Eye (tissue), 1 donor: ENCODE measurements around the gene HELZ2.

Source experiments
- DNase-seq: peaks from one replicate; pipeline ENCODE4 v3.0.0-alpha.2; 2015

Gene HELZ2

DNA sequence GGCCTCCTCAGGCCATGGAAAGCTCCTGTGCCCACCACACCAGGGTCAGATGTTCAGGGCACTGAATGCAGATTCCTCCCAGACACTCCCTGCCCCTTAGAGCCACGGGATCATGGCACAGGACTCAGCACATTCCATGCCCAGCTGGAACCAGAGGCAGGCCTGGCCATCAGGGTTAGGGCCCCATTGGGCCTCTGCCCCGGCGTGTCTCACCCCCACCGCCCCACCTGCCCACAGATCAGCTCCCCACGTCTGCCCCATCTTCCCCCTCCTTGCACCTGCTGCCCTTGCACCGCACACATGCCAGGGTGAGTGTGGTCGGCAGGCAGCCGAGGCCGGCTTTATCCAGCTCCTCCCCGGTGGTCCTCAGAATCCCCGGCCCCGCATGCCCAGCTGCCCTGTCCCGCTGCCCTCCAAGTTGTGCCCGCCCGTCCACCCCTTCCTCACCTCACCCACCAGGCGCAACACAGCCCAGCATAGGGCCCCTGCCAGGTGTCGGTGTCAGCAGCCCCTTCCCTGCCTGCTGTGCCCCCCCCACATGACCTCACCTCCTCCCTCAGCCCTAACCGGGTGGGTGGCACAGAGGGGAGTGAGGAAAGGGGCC, 24.3 kb downstream of the HELZ2 start:
- DNase-seq: no peak

DNA sequence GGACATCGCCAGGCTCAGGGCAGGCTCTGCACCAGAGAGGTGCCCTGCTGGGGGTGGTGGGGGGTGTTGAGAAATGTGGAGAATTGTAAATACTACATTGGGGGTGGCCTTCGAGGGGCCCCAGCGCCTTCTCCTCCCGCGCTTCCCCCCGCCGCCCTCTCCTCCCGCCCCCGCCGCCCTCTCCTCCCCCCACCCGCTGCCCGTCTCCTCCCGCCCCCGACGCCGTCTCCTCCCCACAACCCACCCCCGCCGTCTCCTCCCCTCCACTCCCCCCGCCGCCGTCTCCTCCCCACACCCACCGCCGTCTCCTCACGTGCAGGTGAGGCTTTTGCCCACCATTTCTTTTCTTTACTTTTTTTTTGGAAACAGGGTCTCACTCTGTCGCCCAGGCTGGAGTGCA, 25.0 kb downstream of the HELZ2 start:
- DNase-seq: no peak

DNA sequence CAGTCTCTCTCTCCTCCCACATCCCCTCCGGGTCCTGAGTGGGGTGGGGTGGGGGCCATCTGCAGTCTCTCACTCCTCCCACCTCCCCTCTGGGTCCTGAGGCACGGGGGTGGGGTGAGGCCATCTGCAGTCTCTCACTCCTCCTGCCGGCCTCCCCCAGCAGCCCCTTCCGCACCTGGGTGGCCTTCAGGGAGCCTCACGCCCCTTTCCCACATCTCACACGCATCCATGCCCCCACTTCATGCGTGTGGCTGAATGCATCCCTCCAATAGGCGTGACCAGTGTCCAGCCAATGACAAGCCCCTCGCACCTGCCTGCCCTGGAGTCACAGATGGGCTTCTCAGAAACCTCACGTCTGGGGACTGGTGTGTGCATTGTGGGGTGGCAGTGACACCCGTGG, 25.5 kb downstream of the HELZ2 start:
- no peak for DNase-seq

DNA sequence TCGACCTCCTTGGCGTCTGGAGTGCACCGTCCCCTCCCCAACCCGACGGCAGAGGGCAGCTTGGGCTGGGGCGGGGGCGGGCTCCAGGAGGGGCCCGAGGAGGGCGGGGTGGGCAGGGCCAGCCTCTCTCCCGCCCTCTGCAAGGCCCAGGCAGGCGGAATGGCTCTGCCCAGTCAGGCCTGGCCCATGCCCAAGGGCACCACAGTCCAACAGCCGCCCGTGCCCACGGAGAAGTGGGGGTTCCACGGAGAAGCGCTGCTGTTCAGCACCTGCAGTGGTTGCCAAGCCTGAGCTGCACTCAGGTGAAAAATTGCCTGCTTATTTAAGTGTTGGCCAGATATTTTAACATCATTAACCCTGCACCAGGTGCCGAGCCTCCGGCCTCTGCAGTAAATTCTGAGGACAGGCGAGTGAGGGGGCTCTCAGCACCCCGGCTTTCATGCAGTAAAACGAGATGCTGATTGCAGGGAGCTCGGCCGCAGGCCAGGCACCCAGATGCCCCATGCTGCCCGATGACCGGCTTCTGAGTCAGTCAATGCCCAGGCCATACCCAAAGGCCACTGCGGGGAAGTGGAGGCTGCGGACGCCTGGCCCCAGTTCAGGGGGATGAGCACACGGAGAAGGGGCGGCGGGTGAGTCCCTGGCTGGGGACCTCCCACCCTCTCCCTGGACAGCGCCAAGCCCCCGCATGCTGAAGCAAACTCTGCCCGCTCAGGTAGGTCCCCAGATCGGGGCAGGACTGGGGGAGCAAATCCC, 26.1 kb downstream of the HELZ2 start, which contains the start of gene SRMS:
SRMS (minus strand) TSS at position 25 of the 756 bp plus-strand sequence. CDS start 286 bp downstream, outside the sequence.
- DNase-seq: no peak

DNA sequence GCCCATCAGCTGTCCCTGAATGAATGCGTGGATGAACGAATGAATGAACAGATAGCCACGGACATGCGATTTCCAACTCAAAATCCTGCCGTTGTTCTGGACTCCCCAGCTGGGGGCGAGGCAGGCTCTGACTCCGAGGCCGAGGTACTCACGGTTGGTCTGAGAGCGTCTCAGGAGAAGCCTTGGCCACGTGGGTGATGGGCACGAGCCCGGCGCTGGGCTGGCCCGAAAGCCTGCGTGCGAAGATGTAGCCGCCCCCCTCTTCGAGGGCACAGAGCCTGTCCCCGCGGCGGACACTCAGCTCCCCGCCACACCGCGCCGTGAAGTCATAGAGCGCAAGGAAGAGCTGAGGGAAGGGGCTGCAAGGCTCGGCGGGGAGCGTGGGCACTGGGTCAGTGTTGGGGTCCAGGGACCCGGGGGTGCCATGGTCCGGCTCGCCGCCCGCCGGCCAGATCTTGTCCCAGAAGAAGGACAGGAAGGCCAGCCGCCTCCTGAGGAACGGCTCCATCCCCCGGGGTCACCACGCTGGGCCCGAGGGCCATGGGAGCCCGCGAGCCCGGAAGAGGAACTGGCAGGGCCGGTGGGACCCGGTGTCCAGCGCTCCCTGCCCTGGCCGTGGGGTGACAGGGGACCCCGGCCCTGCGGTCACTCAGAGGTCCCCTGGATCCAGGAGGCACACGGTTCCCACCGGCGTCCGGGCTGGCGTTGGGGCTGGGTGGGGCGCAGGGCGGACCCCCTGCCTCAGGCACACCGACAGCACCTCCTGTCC, 26.9 kb downstream of the HELZ2 start:
- no peak for DNase-seq

DNA sequence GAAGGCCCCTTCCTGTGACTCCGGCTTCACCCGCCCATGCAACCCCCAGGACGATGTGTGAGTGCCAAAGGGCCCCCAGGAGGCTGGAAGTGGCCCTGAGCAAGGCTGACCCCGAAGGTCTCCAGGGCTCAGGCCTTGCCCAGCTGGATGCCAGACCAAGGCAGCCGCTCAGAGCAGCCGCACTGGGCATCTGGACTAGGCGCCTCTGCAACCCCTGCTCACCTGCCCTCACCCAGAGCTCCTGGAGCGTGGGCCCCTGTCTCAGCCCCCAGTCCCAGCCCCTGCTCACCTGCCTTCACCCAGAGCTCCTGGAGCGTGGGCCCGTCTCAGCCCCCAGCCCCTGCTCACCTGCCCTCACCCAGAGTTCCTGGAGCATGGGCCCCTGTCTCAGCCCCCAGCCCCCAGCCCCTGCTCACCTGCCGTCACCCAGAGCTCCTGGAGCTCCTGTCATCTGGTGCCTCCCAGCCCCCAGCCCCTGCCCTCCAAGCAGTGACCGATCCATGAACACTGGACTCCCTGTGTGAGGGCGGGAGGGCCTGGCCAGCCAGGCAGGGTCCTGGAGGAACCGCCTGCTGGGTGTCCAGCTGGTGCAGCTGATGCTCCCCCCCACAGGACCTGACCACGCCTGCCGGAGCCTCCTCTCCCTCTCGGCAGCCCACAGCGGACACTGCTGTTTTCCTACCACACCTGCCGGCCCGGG, 27.6 kb downstream of the HELZ2 start:
- DNase-seq: no peak

DNA sequence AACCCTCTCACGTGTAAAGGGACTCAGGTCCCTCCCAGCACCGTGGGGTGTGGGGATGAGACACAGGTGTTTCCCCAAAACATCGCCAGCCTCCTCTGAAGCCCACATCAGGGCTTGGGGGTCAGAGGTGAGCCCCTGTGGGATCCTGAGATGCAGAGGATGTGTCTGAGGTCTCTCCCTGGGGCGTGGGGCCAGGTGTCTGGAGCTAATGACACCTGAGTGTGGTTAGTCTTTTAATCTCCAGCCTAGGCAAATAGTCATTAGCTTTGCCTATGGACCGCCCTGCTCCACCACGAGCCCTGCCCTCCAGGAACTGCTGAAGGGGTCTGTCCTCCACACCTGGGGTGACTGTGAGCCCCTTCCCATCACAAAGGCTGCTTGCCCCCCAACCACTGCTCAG, 28.2 kb downstream of the HELZ2 start:
- no peak for DNase-seq

DNA sequence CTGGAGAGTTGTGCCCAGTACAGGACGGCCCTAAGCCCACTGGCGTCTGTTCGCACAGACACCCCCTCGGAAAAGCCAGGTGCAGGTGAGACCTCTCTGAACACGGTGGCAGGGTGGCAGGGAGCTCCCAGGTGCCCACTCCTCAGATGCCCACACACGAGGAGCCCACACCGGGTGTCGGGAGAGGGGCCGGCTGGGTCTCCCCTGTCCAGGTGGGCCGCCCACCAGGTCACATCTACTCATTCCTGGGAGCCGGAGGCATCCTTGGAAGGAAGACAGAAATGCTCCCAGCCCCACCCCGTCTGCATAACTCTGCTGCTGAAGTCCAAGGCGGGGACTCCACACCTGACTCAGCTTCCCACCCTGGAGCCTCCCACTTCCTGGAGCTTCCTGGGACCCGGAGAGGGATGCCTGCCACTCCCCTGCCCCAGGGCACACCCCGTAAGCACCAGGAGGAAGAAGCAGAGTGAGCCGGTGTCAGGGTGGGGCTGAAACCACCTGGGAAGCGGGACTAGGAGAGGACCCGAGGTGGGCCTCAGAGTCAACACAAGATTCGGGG, 29.0 kb downstream of the HELZ2 start:
- DNase-seq: no peak

DNA sequence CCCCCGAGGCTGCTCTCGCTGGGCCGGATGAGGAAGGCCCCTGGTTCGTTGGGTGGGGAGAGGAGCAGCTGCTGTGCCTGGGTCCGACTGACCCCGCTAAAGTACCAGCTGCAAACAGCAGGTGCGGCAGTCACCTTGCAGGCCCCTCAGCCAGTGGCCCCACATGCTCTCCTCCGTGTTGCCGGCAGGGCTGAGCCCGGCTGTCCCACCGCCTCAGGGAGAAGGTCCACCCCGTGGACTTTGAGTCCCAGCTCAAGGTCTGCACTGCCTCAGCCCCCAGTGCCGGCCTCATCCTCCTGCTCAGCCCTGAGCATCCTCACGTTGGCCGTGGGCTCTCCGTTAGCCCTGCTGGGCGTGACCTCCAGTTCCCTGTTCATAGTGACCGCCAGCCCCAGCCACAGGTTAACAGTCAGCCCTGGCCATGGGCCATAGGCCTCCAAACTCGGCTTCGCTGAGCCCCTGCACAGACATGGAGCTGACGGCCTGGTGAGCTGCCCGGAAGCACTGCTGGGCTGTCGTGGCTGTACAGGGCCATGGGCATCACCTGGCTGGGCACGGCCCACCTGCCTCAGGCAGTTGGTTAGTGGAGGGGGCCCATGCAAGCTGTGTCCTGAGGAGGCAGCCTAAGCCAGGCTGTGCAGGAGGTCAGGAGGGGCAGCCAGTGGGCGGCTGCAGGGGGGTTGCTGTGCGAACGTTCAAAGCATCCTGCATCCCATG, 29.6 kb downstream of the HELZ2 start:
- no peak for DNase-seq

DNA sequence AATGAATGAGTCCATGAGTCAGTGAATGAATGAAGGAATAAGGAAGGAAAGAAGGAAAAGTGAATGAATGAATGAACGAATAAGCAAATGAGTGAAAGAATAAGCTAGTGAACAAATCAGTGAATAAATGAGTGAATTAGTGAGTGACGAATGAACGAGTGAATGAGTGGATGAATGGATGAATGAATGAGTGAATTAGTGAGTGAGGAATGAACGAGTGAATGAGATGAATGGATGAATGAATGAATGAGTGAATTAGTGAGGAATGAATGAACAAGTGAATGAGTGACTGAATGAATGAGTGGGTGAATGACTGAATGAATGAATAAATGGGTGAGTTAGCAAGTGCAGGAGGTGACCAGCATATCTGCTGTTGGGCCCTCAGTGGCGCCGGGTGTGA, 30.3 kb downstream of the HELZ2 start:
- DNase-seq: no peak

DNA sequence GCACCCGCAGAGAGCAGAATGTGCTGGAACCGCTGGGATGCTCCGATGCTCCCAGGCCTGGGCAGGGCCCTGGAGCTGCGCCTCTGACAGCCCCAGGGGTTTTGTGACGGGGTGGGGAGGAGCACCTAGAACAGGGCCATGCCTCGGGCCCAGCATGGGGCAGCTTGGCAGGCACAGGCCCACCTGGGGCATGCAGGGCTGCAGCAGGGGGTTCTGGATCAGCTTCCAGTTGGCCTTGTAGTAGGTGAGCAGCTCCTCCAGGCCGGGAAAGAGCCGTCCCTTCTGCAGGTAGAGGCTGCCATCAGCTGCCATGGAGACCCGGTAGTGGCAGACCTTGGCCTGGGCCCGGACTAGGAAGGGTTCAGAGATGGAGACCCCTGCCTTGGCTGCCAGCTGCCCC, 30.9 kb downstream of the HELZ2 start:
- DNase-seq: no peak

DNA sequence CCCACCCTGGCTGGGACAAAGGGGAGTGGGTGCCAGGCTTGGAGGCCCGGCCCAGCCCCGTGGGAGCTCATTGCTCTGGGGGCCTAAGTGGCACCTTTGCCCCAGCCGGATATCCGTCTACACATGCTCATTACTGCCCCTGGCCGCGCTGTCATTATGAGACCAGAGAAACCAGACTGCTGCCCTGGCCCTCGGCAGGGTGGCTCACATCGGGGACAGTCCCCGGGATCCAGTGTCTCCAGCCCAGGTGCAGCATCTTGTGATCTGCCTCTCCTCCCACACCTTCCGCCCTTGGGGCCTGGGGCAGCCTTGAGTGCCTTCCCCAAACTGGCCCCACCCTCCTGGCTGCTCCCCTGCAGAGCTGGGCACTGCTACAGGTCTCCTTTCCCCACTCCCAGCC, 31.3 kb downstream of the HELZ2 start:
- DNase-seq: peak; percentile 0

DNA sequence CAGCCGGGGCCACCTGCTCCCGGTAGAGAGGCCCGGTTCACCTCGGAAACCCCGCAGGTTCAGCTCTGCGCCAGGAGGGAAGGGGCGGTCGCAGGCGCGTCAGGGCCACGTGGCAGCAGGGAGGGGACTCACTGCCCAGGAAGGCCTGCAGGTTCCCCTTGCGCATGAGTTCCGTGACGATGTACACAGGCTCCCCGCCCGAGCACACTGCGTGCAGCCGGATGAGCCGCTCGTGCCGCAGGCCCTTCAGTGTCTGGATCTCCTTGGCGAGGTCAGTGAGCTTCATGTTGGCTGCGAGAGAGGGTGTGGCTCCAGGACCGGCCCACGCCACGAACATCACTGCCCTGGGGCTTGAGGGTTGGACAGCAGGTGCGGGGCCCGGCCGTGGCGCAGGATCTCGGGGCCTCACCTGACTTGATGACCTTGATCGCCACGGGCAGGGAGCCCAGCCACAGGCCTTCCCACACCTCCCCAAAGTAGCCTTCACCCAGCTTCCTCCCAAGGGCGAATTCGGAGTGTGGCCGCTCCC, 31.9 kb downstream of the HELZ2 start:
- DNase-seq: peak; percentile 0

DNA sequence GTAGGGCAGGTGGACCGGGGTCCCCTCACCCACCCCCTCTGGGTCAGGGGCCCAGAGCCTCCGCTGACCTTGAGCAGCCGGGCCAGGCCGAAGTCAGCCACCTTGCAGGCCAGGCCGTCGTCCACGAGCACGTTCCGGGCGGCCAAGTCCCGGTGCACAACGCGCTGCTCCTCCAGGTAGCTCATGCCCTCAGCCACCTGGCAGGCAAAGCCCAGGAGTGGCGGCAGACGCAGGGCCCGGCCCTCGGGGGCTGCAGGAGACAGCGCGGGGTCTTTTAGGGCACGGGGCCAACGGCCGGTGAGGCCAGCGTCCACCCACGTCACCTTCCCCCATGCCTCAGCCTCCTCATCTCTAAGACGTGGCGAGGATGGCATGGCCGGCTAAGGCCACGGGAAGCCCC, 32.7 kb downstream of the HELZ2 start:
- DNase-seq: no peak

DNA sequence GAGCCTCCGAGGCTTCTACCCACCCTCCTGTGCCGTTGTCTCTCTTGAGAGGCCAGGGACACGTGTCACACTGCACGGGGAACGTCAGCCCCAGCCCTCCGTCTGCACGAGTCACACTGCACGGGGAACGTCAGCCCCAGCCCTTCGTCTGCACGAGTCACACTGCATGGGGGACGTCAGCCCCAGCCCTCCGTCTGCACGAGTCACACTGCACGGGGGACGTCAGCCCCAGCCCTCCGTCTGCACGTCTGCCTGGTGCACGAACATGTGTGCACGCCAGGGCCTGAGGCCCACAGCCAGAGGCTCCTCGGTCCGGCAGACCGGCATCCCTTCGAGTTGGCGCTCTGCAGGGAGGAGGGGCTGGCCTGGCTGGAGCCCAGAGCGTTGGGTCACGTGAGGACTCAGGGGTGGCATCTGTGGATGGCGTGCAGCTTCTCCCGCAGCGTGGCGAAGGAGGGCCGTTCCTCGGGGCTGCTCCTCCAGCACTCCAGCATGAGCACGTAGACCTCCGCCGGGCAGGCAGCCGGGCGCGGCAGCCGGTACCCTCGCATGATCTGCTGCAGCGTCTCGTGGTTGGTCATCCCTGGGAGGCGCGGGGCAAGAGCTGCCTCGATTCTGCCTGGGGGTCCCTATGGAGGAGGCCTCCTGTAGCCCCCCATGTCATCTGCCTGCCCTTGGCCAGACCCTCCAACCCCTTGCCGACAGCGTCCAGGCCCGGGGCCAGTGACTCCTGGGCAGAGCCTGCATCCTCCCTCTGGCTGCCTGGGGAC, 33.4 kb downstream of the HELZ2 start:
- peak; percentile 66 for DNase-seq

DNA sequence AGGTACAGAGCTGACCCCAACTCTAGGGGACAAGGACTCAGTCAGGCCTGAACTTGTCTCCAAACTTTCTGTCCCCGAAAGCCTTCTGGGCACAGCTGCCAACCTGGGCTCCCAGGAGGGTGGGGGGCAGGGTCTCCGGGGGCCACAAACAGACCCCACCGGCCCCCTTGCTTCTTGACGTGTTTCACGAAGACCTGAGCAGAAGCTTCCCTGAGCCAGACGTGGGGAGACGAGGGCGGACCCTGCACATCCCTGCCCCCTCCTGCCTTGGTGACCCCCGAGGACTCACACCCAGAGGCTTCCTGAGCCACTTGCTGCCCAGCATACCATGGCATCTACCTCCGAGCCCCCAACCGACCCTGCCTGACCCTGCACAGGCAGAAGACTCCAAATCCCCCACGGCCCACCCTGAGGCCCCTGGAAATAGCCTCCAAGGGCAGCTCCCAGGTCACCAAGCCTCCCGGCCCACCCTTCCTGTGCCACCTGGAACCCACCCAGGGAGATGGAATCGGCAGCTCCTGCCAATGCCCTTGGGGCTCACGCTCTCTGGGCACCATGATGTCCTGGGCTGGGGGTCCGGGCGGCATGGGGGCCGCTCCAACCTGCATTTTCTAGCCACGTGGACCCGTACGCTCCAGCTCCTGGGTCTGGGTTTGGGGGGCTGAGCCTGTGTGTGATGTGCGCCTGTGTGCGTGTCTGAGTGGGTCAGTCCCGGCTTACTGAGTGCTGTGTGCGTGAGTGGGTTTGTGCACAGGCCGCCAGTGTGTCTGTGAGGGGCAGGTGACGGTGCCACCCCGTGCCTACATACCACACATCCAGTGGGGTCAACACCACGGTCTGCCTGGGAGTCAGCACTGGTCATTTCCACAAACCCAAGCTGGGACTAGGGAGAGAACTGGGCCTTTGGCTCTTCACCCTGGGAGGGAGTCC, 34.3 kb downstream of the HELZ2 start:
- no peak for DNase-seq

DNA sequence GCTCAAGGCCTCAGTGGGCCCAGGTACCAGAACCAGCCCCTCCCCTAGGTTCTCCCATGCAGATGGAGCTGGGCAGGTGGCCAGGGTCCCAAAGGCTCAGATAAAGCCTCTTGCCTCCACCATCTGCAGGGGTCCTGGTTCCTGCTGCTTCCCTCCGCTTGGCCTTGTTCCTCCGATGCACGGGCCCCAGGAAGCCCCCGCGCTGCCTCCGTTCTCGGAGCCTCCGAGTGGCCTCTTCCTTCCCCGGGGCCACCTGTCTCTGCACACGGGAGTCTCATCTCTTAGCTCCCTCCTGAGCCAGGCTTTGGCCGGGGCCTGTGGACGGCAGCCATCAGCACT, 35.0 kb downstream of the HELZ2 start:
- no peak for DNase-seq

DNA sequence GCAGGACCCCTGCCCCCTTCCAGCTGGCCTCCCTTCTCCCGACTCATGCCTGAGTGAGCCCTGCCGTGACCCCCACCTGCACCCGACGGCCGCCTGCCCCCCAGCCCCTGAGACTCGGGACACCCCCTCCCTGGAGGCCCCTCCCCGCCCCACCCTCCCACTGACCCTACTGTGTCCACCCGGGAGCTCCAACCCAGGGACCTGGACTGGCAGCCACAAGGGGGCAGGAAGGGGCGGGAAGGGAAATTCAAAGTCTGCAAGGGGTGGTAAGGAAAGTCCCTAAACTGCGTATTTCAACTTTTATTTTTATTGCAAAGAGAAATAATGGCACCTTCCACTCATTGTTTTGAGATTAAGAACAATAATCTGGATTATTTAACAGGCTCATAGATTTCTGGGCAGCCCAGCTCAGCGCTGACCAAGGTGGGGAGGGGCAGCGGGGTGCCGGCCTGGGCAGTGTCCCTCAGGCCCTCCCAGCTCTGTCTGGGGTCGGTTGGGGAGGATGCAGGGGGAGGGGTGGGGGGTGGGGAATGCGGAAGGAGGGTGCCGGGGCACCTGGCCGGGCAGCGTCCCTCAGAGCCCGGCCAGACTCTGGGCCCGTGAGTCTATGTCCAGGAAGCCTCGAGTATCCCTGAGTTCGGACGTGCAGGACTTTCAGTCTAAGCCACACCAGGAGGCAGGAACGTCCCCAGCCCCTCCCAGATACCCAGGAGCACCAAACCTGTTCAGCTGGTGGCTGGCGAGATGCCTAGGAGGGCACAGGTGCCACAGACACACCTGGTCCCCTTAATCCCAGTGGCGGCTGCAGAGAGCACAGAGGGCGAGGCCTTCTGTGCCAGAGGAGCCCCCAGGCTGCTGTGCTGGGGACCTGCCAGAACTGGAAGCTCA, 35.6 kb downstream of the HELZ2 start:
- no peak for DNase-seq
